HFFc6 (cell line): ENCODE data around the gene TFAP2E. TPM values are rescaled to one million over a fixed set of nuclear protein-coding genes. Genes with fewer than 3 reads are reported as not detected.
A peak's percentile ranks its signal among the peaks of the same experiment; 100 is the strongest.

ENCODE experiments used
- DNase-seq: peaks from one replicate; pipeline ENCODE4 v3.0.0-alpha.2; 2018
- H3K27ac Mint-ChIP-seq: 2 replicates; pipeline ENCODE4 v1.8.0; 2020; ENCODE audit warnings: mild to moderate bottlenecking, mixed read lengths
- H3K27me3 Mint-ChIP-seq: 2 replicates; pipeline ENCODE4 v1.8.0; 2021; ENCODE audit warnings: mild to moderate bottlenecking, moderate library complexity, mixed read lengths; ENCODE audit not compliant: insufficient read depth
- H3K36me3 Mint-ChIP-seq: 2 replicates; pipeline ENCODE4 v1.8.0; 2021; ENCODE audit warnings: low read depth, mixed read lengths
- H3K4me1 Mint-ChIP-seq: 2 replicates; pipeline ENCODE4 v1.8.0; 2020; ENCODE audit warnings: low read depth, mixed read lengths
- H3K4me3 Mint-ChIP-seq: 2 replicates; pipeline ENCODE4 v1.8.0; 2020; ENCODE audit warnings: mild to moderate bottlenecking, moderate library complexity, mixed read lengths
- H3K9me3 Mint-ChIP-seq: 2 replicates; pipeline ENCODE4 v1.8.0; 2020; ENCODE audit warnings: mild to moderate bottlenecking, mixed read lengths
- total RNA-seq, 6 experiments: library from RNA; stranded (reverse); fragmentation: NEBNext Ultra II Directional; extraction: Animal tissue kit (Norgen Biotek cat#: 25700); gene quantifications; 2 replicates in 1 of 6; 3 replicates in 5 of 6; pipeline ENCODE4 v1.2.3, GENCODE V29; 2021
- TF ChIP-seq, protein P1 (sequence below): fragments of 200-600 bp; sonication (generic); IDR thresholded peaks from 2 replicates; pipeline ENCODE4 v1.5.0; 2021; ENCODE audit warnings: antibody characterized with exemption, mild to moderate bottlenecking

Gene TFAP2E
- total RNA-seq, 6 experiments from 2014 or later: 0.11 to 0.21 (median 0.13) TPM

- H3K9me3 Mint-ChIP-seq: peaks cover 10% of the 10 kb centered on the region
- peaks cover 47% of the 10 kb centered on the region for H3K4me1 Mint-ChIP-seq
- peak overlapping the region; percentile 42; the same call in 1 of the 2 replicates for H3K27ac Mint-ChIP-seq
- peaks cover 30% of the 10 kb centered on the region for H3K36me3 Mint-ChIP-seq
- TF ChIP-seq, protein P1, sequence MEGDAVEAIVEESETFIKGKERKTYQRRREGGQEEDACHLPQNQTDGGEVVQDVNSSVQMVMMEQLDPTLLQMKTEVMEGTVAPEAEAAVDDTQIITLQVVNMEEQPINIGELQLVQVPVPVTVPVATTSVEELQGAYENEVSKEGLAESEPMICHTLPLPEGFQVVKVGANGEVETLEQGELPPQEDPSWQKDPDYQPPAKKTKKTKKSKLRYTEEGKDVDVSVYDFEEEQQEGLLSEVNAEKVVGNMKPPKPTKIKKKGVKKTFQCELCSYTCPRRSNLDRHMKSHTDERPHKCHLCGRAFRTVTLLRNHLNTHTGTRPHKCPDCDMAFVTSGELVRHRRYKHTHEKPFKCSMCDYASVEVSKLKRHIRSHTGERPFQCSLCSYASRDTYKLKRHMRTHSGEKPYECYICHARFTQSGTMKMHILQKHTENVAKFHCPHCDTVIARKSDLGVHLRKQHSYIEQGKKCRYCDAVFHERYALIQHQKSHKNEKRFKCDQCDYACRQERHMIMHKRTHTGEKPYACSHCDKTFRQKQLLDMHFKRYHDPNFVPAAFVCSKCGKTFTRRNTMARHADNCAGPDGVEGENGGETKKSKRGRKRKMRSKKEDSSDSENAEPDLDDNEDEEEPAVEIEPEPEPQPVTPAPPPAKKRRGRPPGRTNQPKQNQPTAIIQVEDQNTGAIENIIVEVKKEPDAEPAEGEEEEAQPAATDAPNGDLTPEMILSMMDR: no peak
- DNase-seq: no peak
- H3K27me3 Mint-ChIP-seq: no peaks in the 10 kb centered on the region
- no peak overlapping the region for H3K4me3 Mint-ChIP-seq
Observed at GRCh38 chr1:35532497-35533223, 40.5 kb upstream of the TFAP2E start.

DNA sequence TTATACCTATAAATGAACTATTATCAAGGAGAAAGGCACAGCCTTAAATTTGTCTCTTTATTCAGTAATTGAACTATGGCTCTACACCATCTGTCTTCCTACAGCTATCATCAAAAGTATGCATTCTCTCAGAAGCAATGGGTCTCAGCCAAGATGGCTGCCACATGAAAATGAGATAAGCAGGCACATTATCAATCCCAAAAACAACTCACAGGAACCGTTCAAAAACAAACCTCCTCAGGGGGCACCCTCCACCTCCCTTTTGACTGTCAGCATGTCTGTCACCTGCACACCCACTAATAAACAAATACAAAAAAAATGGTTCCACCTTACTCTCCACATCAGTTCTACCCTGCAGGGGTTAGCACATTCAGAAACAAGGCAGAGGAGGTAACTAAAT is 39.5 kb upstream of the TFAP2E start:
- DNase-seq: no peak
- Mint-ChIP-seq H3K27ac (no peak overlapping the region), H3K36me3 (peaks cover 21% of the 10 kb centered on the region), H3K4me3 (no peak overlapping the region), H3K27me3 (no peaks in the 10 kb centered on the region), H3K9me3 (peaks cover 10% of the 10 kb centered on the region), H3K4me1 (peaks cover 56% of the 10 kb centered on the region)
- TF ChIP-seq, protein P1: no peak

- H3K27ac Mint-ChIP-seq: no peak overlapping the region
- peaks cover 73% of the 10 kb centered on the region for H3K4me1 Mint-ChIP-seq
- DNase-seq: no peak
Observed at GRCh38 chr1:35535243-35535642, 37.9 kb upstream of the TFAP2E start.

GRCh38 chr1:35536556-35537162 is 36.5 kb upstream of the TFAP2E start:
- TF ChIP-seq, protein P1: no peak
- Mint-ChIP-seq H3K9me3 (no peaks in the 10 kb centered on the region), H3K27me3 (no peaks in the 10 kb centered on the region), H3K36me3 (no peaks in the 10 kb centered on the region), H3K4me1 (peaks cover 85% of the 10 kb centered on the region), H3K4me3 (no peak overlapping the region), H3K27ac (no peak overlapping the region; the same call in 1 of the 2 replicates)
- no peak for DNase-seq

More at GRCh38 chr1:35535243-35535642, 37.9 kb upstream of the TFAP2E start:
- Mint-ChIP-seq H3K4me3 (no peak overlapping the region), H3K27me3 (no peaks in the 10 kb centered on the region), H3K36me3 (peaks cover 7% of the 10 kb centered on the region), H3K9me3 (peaks cover 7% of the 10 kb centered on the region)
- TF ChIP-seq, protein P1: no peak

DNA sequence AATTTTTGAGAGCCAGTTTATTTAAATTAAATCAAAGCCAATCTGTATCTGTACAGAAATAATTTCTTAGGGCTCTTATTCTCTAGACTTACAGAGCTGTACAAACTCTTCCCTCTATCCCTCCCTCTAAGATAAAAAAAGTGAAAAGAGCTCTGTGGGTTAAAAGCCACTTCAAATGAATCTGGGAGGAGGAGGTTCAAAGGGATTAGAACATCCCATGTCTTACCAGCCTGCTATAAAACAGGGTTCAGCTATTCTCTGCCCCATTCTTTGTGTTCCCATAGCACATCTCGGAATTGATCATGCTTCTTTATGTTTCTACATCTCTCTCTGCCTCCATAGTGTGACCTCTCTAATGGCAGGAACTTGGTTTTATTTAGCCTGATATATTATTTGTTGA is 35.3 kb upstream of the TFAP2E start:
- no peak for DNase-seq
- Mint-ChIP-seq H3K27ac (no peak overlapping the region), H3K27me3 (no peaks in the 10 kb centered on the region), H3K4me1 (peaks cover 89% of the 10 kb centered on the region), H3K36me3 (no peaks in the 10 kb centered on the region), H3K4me3 (no peak overlapping the region), H3K9me3 (no peaks in the 10 kb centered on the region)
- TF ChIP-seq, protein P1: no peak
